ENCODE measurements around the gene PRDM15. TPM values are rescaled to one million over a fixed set of nuclear protein-coding genes. Genes with fewer than 3 reads are reported as not detected.

PRDM15 gene
- total RNA-seq, 3 donors from 2014 or later (not counting 1 experiment from before 2014, with no cell fraction given): 11.4 to 13.5 (median 11.9) TPM

- TF ChIP-seq CTCF (IDR thresholded peaks at IDR 0.05): no peak
- no peak for ATAC-seq
- no peaks in the 10 kb centered on the region for H3K4me1 ChIP-seq (ENCODE audit: control insufficient read depth, insufficient read depth, low read length)
- peaks cover 36% of the 10 kb centered on the region for H3K36me3 ChIP-seq (ENCODE audit: control insufficient read depth, insufficient read depth, low read length)
- Mint-ChIP-seq H3K9me3 (no peaks in the 10 kb centered on the region), H3K36me3 (no peaks in the 10 kb centered on the region), H3K27me3 (ENCODE audit: low read depth in 2 of 2) (no peaks in the 10 kb centered on the region), H3K4me3 (no peak overlapping the region), H3K4me1 (no peaks in the 10 kb centered on the region), H3K27ac (no peak overlapping the region)
- no peak for DNase-seq
- intact Hi-C loops (cut with micrococcal nuclease): no loop called here
- 92% methylated on average over 6 of the region's 6 CpGs for WGBS (ENCODE audit: insufficient coverage)
- no peaks in the 10 kb centered on the region for H3K9me3 ChIP-seq (ENCODE audit: control insufficient read depth, insufficient read depth, low read length)
- no peak overlapping the region for H3K27ac ChIP-seq (ENCODE audit: low read length)
- H3K27me3 ChIP-seq (ENCODE audit: control insufficient read depth, insufficient read depth, low read length): no peaks in the 10 kb centered on the region
- H3K4me3 ChIP-seq (ENCODE audit: low read length): no peak overlapping the region
Observed at GRCh38 chr21:41914965-41915364, 35.8 kb upstream of the PRDM15 start.

GRCh38 chr21:41914358-41914757, 35.2 kb upstream of the PRDM15 start:
- Histone ChIP-seq H3K27me3 (ENCODE audit: control insufficient read depth, insufficient read depth, low read length) (no peaks in the 10 kb centered on the region), H3K36me3 (ENCODE audit: control insufficient read depth, insufficient read depth, low read length) (peaks cover 36% of the 10 kb centered on the region)
- 96% methylated on average over 12 of the region's 12 CpGs for WGBS (ENCODE audit: insufficient coverage)

GRCh38 chr21:41913230-41913629, 34.1 kb upstream of the PRDM15 start:
- TF ChIP-seq CTCF (IDR thresholded peaks at IDR 0.05): no peak
- Histone ChIP-seq H3K36me3 (ENCODE audit: control insufficient read depth, insufficient read depth, low read length) (peaks cover 35% of the 10 kb centered on the region), H3K4me1 (ENCODE audit: control insufficient read depth, insufficient read depth, low read length) (no peaks in the 10 kb centered on the region), H3K4me3 (ENCODE audit: low read length) (no peak overlapping the region), H3K27me3 (ENCODE audit: control insufficient read depth, insufficient read depth, low read length) (no peaks in the 10 kb centered on the region), H3K27ac (ENCODE audit: low read length) (no peak overlapping the region), H3K9me3 (ENCODE audit: control insufficient read depth, insufficient read depth, low read length) (no peaks in the 10 kb centered on the region)
- H3K4me3 Mint-ChIP-seq: no peak overlapping the region
- ATAC-seq (no peak), DNase-seq (no peak)
- no peaks in the 10 kb centered on the region for H3K4me1 Mint-ChIP-seq
- H3K27me3 Mint-ChIP-seq (ENCODE audit: low read depth in 2 of 2): no peaks in the 10 kb centered on the region
- intact Hi-C loops (cut with micrococcal nuclease): no loop called here
- 98% methylated on average over 9 of the region's 9 CpGs for WGBS (ENCODE audit: insufficient coverage)
- no peaks in the 10 kb centered on the region for H3K9me3 Mint-ChIP-seq
- no peaks in the 10 kb centered on the region for H3K36me3 Mint-ChIP-seq
- H3K27ac Mint-ChIP-seq: no peak overlapping the region

More at GRCh38 chr21:41914358-41914757, 35.2 kb upstream of the PRDM15 start:
- Mint-ChIP-seq H3K4me1 (no peaks in the 10 kb centered on the region), H3K27me3 (ENCODE audit: low read depth in 2 of 2) (no peaks in the 10 kb centered on the region), H3K27ac (no peak overlapping the region), H3K4me3 (no peak overlapping the region), H3K9me3 (no peaks in the 10 kb centered on the region), H3K36me3 (no peaks in the 10 kb centered on the region)
- H3K9me3 ChIP-seq (ENCODE audit: control insufficient read depth, insufficient read depth, low read length): no peaks in the 10 kb centered on the region
- no peak overlapping the region for H3K27ac ChIP-seq (ENCODE audit: low read length)
- no peak for ATAC-seq
- DNase-seq: no peak
- no peak overlapping the region for H3K4me3 ChIP-seq (ENCODE audit: low read length)
- intact Hi-C loops (cut with micrococcal nuclease): no loop called here
- TF ChIP-seq CTCF (IDR thresholded peaks at IDR 0.05): no peak
- no peaks in the 10 kb centered on the region for H3K4me1 ChIP-seq (ENCODE audit: control insufficient read depth, insufficient read depth, low read length)

- Histone ChIP-seq H3K4me3 (ENCODE audit: low read length) (no peak overlapping the region), H3K27me3 (ENCODE audit: control insufficient read depth, insufficient read depth, low read length) (no peaks in the 10 kb centered on the region), H3K36me3 (ENCODE audit: control insufficient read depth, insufficient read depth, low read length) (peaks cover 27% of the 10 kb centered on the region), H3K27ac (ENCODE audit: low read length) (no peak overlapping the region), H3K4me1 (ENCODE audit: control insufficient read depth, insufficient read depth, low read length) (peaks cover 7% of the 10 kb centered on the region), H3K9me3 (ENCODE audit: control insufficient read depth, insufficient read depth, low read length) (no peaks in the 10 kb centered on the region)
- no peak for DNase-seq
- Mint-ChIP-seq H3K27me3 (ENCODE audit: low read depth in 2 of 2) (no peaks in the 10 kb centered on the region), H3K9me3 (no peaks in the 10 kb centered on the region), H3K4me1 (no peaks in the 10 kb centered on the region), H3K4me3 (no peak overlapping the region), H3K36me3 (no peaks in the 10 kb centered on the region), H3K27ac (no peak overlapping the region)
- no peak for ATAC-seq
- 100% methylated on average over 1 of the region's 3 CpGs for WGBS (ENCODE audit: insufficient coverage)
- no peak for TF ChIP-seq CTCF (IDR thresholded peaks at IDR 0.05)
- intact Hi-C loops (cut with micrococcal nuclease): no loop called here
Observed at GRCh38 chr21:41908829-41909228, 29.7 kb upstream of the PRDM15 start.
